HEK293T (cell line): ENCODE measurements around the gene KCTD8.

Experiments used
- ARNT ChIP-seq: fragments of 450-650 bp; IDR thresholded peaks from 2 replicates; pipeline ENCODE4 v1.6.1; 2017; ENCODE audit warnings: mild to moderate bottlenecking
- BHLHE40 ChIP-seq: fragments of 450-650 bp; IDR thresholded peaks from 2 replicates; pipeline ENCODE4 v1.6.1; 2016; ENCODE audit warnings: mild to moderate bottlenecking, moderate library complexity, borderline replicate concordance
- ELF4 ChIP-seq: fragments of 450-650 bp; IDR thresholded peaks from 2 replicates; pipeline ENCODE4 v1.6.1; 2017; ENCODE audit warnings: antibody characterized with exemption
- FOXA1 ChIP-seq: fragments of 450-650 bp; IDR thresholded peaks from 2 replicates; pipeline ENCODE4 v1.6.1; 2016; ENCODE audit warnings: mild to moderate bottlenecking
- HDGF ChIP-seq: fragments of 450-650 bp; IDR thresholded peaks from 2 replicates; pipeline ENCODE4 v1.6.1; 2017; ENCODE audit warnings: antibody characterized with exemption, borderline replicate concordance
- L3MBTL2 ChIP-seq: fragments of 450-650 bp; conservative IDR thresholded peaks from 2 replicates; pipeline ENCODE4 v1.6.1; 2016; ENCODE audit warnings: mild to moderate bottlenecking
- NFRKB ChIP-seq: fragments of 450-650 bp; IDR thresholded peaks from 2 replicates; pipeline ENCODE4 v1.6.1; 2016; ENCODE audit warnings: mild to moderate bottlenecking, moderate library complexity
- SUZ12 ChIP-seq: fragments of 450-650 bp; IDR thresholded peaks from 2 replicates; pipeline ENCODE4 v1.6.1; 2016; ENCODE audit warnings: mild to moderate bottlenecking
- TARDBP ChIP-seq: fragments of 450-650 bp; IDR thresholded peaks from 2 replicates; pipeline ENCODE4 v1.6.1; 2016
- ZNF384 ChIP-seq: fragments of 450-650 bp; IDR thresholded peaks from 2 replicates; pipeline ENCODE4 v1.6.1; 2016
- TF ChIP-seq, protein P1 (sequence below): fragments of 450-650 bp; IDR thresholded peaks from 2 replicates; pipeline ENCODE4 v1.6.1; 2016

DNA sequence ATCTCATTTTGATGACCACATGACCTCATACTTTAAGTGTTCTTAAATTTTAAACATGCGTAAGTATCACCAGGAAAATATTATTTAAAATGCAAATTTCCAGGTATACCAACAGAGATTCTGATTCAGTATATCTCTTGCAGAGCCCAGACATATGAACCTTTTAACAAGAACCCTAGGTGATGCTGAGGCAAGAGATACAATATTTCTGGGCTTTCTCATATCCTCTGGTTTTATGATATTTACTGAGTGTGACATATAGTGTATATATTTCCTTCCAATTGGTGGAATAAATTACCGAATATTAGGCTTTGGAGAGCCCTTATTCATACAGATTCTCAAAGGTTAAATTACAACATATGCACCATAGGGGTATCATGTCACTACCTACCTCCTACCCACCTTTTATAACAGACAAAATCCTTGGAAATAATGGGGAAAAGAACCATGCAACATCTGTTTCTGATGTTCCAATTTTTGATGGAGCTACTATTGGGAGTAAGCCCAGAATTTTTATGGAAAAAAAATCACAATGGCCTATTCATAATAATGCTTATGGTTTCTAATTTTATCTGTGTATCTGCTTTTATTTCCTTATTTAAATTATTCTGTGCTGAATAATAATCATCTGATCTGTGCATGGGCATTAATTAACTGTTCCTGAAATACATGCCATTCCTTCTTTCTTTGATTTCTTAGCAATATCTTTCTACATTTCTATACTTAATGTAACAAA is 27.1 kb downstream of the KCTD8 start:
- TF ChIP-seq, protein P1, sequence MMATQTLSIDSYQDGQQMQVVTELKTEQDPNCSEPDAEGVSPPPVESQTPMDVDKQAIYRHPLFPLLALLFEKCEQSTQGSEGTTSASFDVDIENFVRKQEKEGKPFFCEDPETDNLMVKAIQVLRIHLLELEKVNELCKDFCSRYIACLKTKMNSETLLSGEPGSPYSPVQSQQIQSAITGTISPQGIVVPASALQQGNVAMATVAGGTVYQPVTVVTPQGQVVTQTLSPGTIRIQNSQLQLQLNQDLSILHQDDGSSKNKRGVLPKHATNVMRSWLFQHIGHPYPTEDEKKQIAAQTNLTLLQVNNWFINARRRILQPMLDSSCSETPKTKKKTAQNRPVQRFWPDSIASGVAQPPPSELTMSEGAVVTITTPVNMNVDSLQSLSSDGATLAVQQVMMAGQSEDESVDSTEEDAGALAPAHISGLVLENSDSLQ, result no peak
- TF ChIP-seq BHLHE40 (no peak), NFRKB (no peak), HDGF (no peak), ZNF384 (no peak), SUZ12 (no peak), TARDBP (no peak), ELF4 (no peak), FOXA1 (no peak), L3MBTL2 (no peak), ARNT (no peak)
